Measurements from ENCODE around the gene CDC42BPA.

- no peak for TF ChIP-seq CTCF (IDR thresholded peaks at IDR 0.05)
- TF ChIP-seq ZNF416 (CRISPR knock-in tag; IDR thresholded peaks at IDR 0.05): no peak
- no peak for TF ChIP-seq ETV6 (CRISPR knock-in tag; IDR thresholded peaks at IDR 0.05)
- TF ChIP-seq FOXK1 (CRISPR knock-in tag; IDR thresholded peaks at IDR 0.05): no peak
- TF ChIP-seq E2F1 (CRISPR knock-in tag; IDR thresholded peaks at IDR 0.05): no peak
- no peak for TF ChIP-seq MLX (CRISPR knock-in tag; IDR thresholded peaks at IDR 0.05)
- no peak for TF ChIP-seq NR2C2 (CRISPR knock-in tag; IDR thresholded peaks at IDR 0.05)
- no peak for TF ChIP-seq CREB1 (CRISPR knock-in tag; IDR thresholded peaks at IDR 0.05)
- TF ChIP-seq MAX (CRISPR knock-in tag; IDR thresholded peaks at IDR 0.05): no peak
Observed at GRCh38 chr1:227234998-227235405, 83.3 kb downstream of the CDC42BPA start.
